Lower leg skin (tissue), 3 donors: ENCODE data around the gene GIPC3.

Experiments
- CTCF ChIP-seq, 3 donors: fragments of 450-650 bp; IDR thresholded peaks; one replicate each; pipeline ENCODE4 v1.5.1; 2016; ENCODE audit warnings: antibody characterized with exemption in 3 of 3, mild to moderate bottlenecking in 3 of 3, moderate library complexity in 2 of 3
- POLR2A ChIP-seq, 2 donors: fragments of 450-650 bp; IDR thresholded peaks; one replicate each; pipeline ENCODE4 v1.6.1; 2016 to 2017; ENCODE audit warnings: antibody characterized with exemption in 2 of 2, mild to moderate bottlenecking in 1 of 2, moderate library complexity in 1 of 2

GRCh38 chr19:3573858-3574637, 11.2 kb upstream of the GIPC3 start:
- no peak for TF ChIP-seq CTCF (IDR thresholded peaks at IDR 0.05)
- no peak for TF ChIP-seq POLR2A (IDR thresholded peaks at IDR 0.05)
